Trophoblast cell (in vitro differentiated cells and primary cell): ENCODE results near the gene EDC4.

ENCODE experiments used
- DNase-seq, 2 donors: peaks; one replicate each; pipeline ENCODE4 v3.0.0-alpha.2; 2016
- H2AFZ ChIP-seq: 2 replicates; pipeline ENCODE4 v1.6.1; 2013; ENCODE audit warnings: low read length, moderate library complexity, mild to moderate bottlenecking; ENCODE audit not compliant: insufficient read depth, poor library complexity
- H2AK5ac ChIP-seq: 2 replicates; pipeline ENCODE4 v1.6.1; 2013; ENCODE audit warnings: mild to moderate bottlenecking, low read length
- H2BK120ac ChIP-seq: 2 replicates; pipeline ENCODE4 v1.6.1; 2013; ENCODE audit warnings: low read length, mild to moderate bottlenecking, moderate library complexity; ENCODE audit not compliant: insufficient read depth, poor library complexity
- H2BK12ac ChIP-seq: 2 replicates; pipeline ENCODE4 v1.6.1; 2013; ENCODE audit warnings: mild to moderate bottlenecking, low read length, moderate library complexity
- H2BK5ac ChIP-seq: 2 replicates; pipeline ENCODE4 v1.6.1; 2013; ENCODE audit warnings: low read length, low read depth, moderate library complexity, mild to moderate bottlenecking; ENCODE audit not compliant: poor library complexity
- H3K14ac ChIP-seq: 2 replicates; pipeline ENCODE4 v1.6.1; 2013; ENCODE audit warnings: mild to moderate bottlenecking, low read length
- H3K18ac ChIP-seq: 2 replicates; pipeline ENCODE4 v1.6.1; 2013; ENCODE audit warnings: mild to moderate bottlenecking, low read length
- H3K23ac ChIP-seq: 2 replicates; pipeline ENCODE4 v1.6.1; 2013; ENCODE audit warnings: low read length
- H3K27ac ChIP-seq: 2 replicates; pipeline ENCODE4 v1.5.1; 2013; ENCODE audit warnings: low read depth, mild to moderate bottlenecking, inconsistent platforms, low read length, moderate library complexity
- H3K27me3 ChIP-seq: 2 replicates; pipeline ENCODE4 v1.6.1; 2013; ENCODE audit warnings: inconsistent platforms, mild to moderate bottlenecking, low read length, moderate library complexity; ENCODE audit not compliant: insufficient read depth
- H3K36me3 ChIP-seq, 2 experiments: 1 replicate in 1 of 2; 2 replicates in 1 of 2; pipeline ENCODE4 v1.6.1; 2013; ENCODE audit warnings: low read length in 2 of 2, mild to moderate bottlenecking in 2 of 2, moderate library complexity in 1 of 2; ENCODE audit not compliant: insufficient read depth in 2 of 2, control insufficient read depth in 1 of 2
- H3K4ac ChIP-seq: 2 replicates; pipeline ENCODE4 v1.6.1; 2013; ENCODE audit warnings: low read depth, mild to moderate bottlenecking, low read length, moderate library complexity
- H3K4me1 ChIP-seq, 2 experiments: 1 replicate in 1 of 2; 2 replicates in 1 of 2; pipeline ENCODE4 v1.6.1; 2013; ENCODE audit warnings: low read length in 2 of 2, mild to moderate bottlenecking in 2 of 2, moderate library complexity in 1 of 2; ENCODE audit not compliant: insufficient read depth in 2 of 2, control insufficient read depth in 1 of 2
- H3K4me2 ChIP-seq: 2 replicates; pipeline ENCODE4 v1.6.1; 2013; ENCODE audit warnings: inconsistent platforms, mild to moderate bottlenecking, low read length, moderate library complexity
- H3K4me3 ChIP-seq: 2 replicates; pipeline ENCODE4 v1.5.1; 2013; ENCODE audit warnings: mild to moderate bottlenecking, low read depth, low read length, inconsistent platforms
- H3K79me1 ChIP-seq: one replicate; pipeline ENCODE4 v1.6.1; 2013; ENCODE audit warnings: low read length
- H3K79me2 ChIP-seq: 2 replicates; pipeline ENCODE4 v1.6.1; 2013; ENCODE audit warnings: low read length, mild to moderate bottlenecking; ENCODE audit not compliant: control insufficient read depth, insufficient read depth, poor library complexity
- H3K9ac ChIP-seq: 2 replicates; pipeline ENCODE4 v1.6.1; 2013; ENCODE audit warnings: mild to moderate bottlenecking, low read length
- H3K9me3 ChIP-seq: 2 replicates; pipeline ENCODE4 v1.6.1; 2013; ENCODE audit warnings: low read depth, mild to moderate bottlenecking, control low read depth, inconsistent platforms, low read length; ENCODE audit not compliant: insufficient read depth
- H4K12ac ChIP-seq: 2 replicates; pipeline ENCODE4 v1.6.1; 2013; ENCODE audit warnings: low read depth, mild to moderate bottlenecking, low read length, moderate library complexity
- H4K8ac ChIP-seq: 2 replicates; pipeline ENCODE4 v1.6.1; 2013; ENCODE audit warnings: low read depth, mild to moderate bottlenecking, low read length, moderate library complexity
- H4K91ac ChIP-seq: one replicate; pipeline ENCODE4 v1.6.1; 2013; ENCODE audit warnings: low read depth, mild to moderate bottlenecking, low read length, moderate library complexity
- WGBS: extraction: QIAGEN DNeasy Blood & Tissue Kit; methylation state at CpG from one replicate; pipeline ENCODE4 v1.1.7; 2013; ENCODE audit warnings: missing lambda C conversion rate; ENCODE audit not compliant: insufficient read length, insufficient coverage; ENCODE audit errors: extremely low coverage; 5-methylcytosine and 5-hydroxymethylcytosine counted together

Gene EDC4

GRCh38 chr16:67922740-67923139 lies 49.9 kb downstream of the EDC4 start:
- no peak overlapping the region for H3K4ac ChIP-seq
- no peak overlapping the region for H2BK120ac ChIP-seq
- WGBS, result no CpG with 5 or more reads among the region's 8 CpGs
- H3K27ac ChIP-seq, result no peak overlapping the region
- no peak overlapping the region for H3K9ac ChIP-seq
- H2BK5ac ChIP-seq, result no peak overlapping the region
- H3K36me3 ChIP-seq, result peaks cover 20 to 25% of the 10 kb centered on the region in 2 experiments
- H3K14ac ChIP-seq, result no peak overlapping the region
- H3K27me3 ChIP-seq, result no peaks in the 10 kb centered on the region
- no peak overlapping the region for H4K12ac ChIP-seq
- H3K4me2 ChIP-seq, result no peak overlapping the region
- H2AFZ ChIP-seq, result no peak overlapping the region
- H3K18ac ChIP-seq, result no peak overlapping the region
- no peak overlapping the region for H2AK5ac ChIP-seq
- H2BK12ac ChIP-seq, result no peak overlapping the region
- DNase-seq, result no peak
- no peak overlapping the region for H3K23ac ChIP-seq
- no peaks in the 10 kb centered on the region for H3K79me1 ChIP-seq
- no peak overlapping the region for H4K8ac ChIP-seq
- no peak overlapping the region for H3K4me3 ChIP-seq
- peaks cover under 1% of the 10 kb centered on the region in 2 experiments for H3K4me1 ChIP-seq
- H4K91ac ChIP-seq, result no peak overlapping the region
- H3K79me2 ChIP-seq, result no peaks in the 10 kb centered on the region
- peaks cover 7% of the 10 kb centered on the region for H3K9me3 ChIP-seq

GRCh38 chr16:67923414-67924116 lies 50.7 kb downstream of the EDC4 start:
- H3K9me3 ChIP-seq, result peaks cover 7% of the 10 kb centered on the region
- no peaks in the 10 kb centered on the region for H3K79me2 ChIP-seq
- no peak overlapping the region for H3K27ac ChIP-seq
- H4K91ac ChIP-seq, result no peak overlapping the region
- peaks cover 23 to 29% of the 10 kb centered on the region in 2 experiments for H3K36me3 ChIP-seq
- no peak overlapping the region for H2BK120ac ChIP-seq
- no peak overlapping the region for H2BK12ac ChIP-seq
- H2AK5ac ChIP-seq, result no peak overlapping the region
- H3K27me3 ChIP-seq, result no peaks in the 10 kb centered on the region
- no peak overlapping the region for H3K4ac ChIP-seq
- no CpG with 5 or more reads among the region's 10 CpGs for WGBS
- H4K8ac ChIP-seq, result no peak overlapping the region
- H2AFZ ChIP-seq, result no peak overlapping the region
- H3K9ac ChIP-seq, result no peak overlapping the region
- no peak overlapping the region for H3K4me2 ChIP-seq
- H2BK5ac ChIP-seq, result no peak overlapping the region
- H3K4me1 ChIP-seq, result no peaks in the 10 kb centered on the region
- H3K4me3 ChIP-seq, result no peak overlapping the region
- no peak overlapping the region for H3K23ac ChIP-seq
- H4K12ac ChIP-seq, result no peak overlapping the region
- H3K18ac ChIP-seq, result no peak overlapping the region
- H3K79me1 ChIP-seq, result no peaks in the 10 kb centered on the region
- H3K14ac ChIP-seq, result no peak overlapping the region
- DNase-seq, result no peak

GRCh38 chr16:67924140-67924906 lies 51.5 kb downstream of the EDC4 start:
- Histone ChIP-seq H3K23ac (no peak overlapping the region), H3K9me3 (peaks cover 7% of the 10 kb centered on the region), H3K4me2 (no peak overlapping the region), H3K4me3 (no peak overlapping the region), H3K27ac (no peak overlapping the region), H2BK120ac (no peak overlapping the region), H2BK5ac (no peak overlapping the region), H3K79me2 (no peaks in the 10 kb centered on the region), H4K12ac (no peak overlapping the region), H2AFZ (no peak overlapping the region), H3K36me3 (peaks cover 23 to 26% of the 10 kb centered on the region in 2 experiments), H3K4ac (no peak overlapping the region), H4K8ac (no peak overlapping the region), H3K14ac (no peak overlapping the region), H3K79me1 (no peaks in the 10 kb centered on the region), H2AK5ac (no peak overlapping the region), H3K18ac (no peak overlapping the region), H3K9ac (no peak overlapping the region), H2BK12ac (no peak overlapping the region), H3K27me3 (no peaks in the 10 kb centered on the region), H4K91ac (no peak overlapping the region), H3K4me1 (no peaks in the 10 kb centered on the region)
- no peak for DNase-seq
- WGBS, result no CpG with 5 or more reads among the region's 10 CpGs

GRCh38 chr16:67926181-67926750 lies 53.4 kb downstream of the EDC4 start:
- no peak overlapping the region for H2AFZ ChIP-seq
- no peaks in the 10 kb centered on the region for H3K79me1 ChIP-seq
- H3K9ac ChIP-seq, result no peak overlapping the region
- no peak overlapping the region for H2BK12ac ChIP-seq
- H2BK120ac ChIP-seq, result no peak overlapping the region
- no peak overlapping the region for H3K23ac ChIP-seq
- no peak overlapping the region for H3K4me3 ChIP-seq
- H2BK5ac ChIP-seq, result no peak overlapping the region
- WGBS, result no CpG with 5 or more reads among the region's 13 CpGs
- no peak overlapping the region for H4K8ac ChIP-seq
- no peak overlapping the region for H3K4ac ChIP-seq
- H3K79me2 ChIP-seq, result no peaks in the 10 kb centered on the region
- peaks cover 6% of the 10 kb centered on the region for H3K9me3 ChIP-seq
- peaks cover 18 to 20% of the 10 kb centered on the region in 2 experiments for H3K36me3 ChIP-seq
- no peak overlapping the region for H4K91ac ChIP-seq
- H3K4me2 ChIP-seq, result no peak overlapping the region
- no peaks in the 10 kb centered on the region for H3K4me1 ChIP-seq
- no peak overlapping the region for H2AK5ac ChIP-seq
- no peak overlapping the region for H3K14ac ChIP-seq
- no peak overlapping the region for H3K18ac ChIP-seq
- no peak for DNase-seq
- H3K27me3 ChIP-seq, result no peaks in the 10 kb centered on the region
- H4K12ac ChIP-seq, result no peak overlapping the region
- H3K27ac ChIP-seq, result no peak overlapping the region
